Measurements from ENCODE around the gene TNNC1.

TNNC1 gene

DNA sequence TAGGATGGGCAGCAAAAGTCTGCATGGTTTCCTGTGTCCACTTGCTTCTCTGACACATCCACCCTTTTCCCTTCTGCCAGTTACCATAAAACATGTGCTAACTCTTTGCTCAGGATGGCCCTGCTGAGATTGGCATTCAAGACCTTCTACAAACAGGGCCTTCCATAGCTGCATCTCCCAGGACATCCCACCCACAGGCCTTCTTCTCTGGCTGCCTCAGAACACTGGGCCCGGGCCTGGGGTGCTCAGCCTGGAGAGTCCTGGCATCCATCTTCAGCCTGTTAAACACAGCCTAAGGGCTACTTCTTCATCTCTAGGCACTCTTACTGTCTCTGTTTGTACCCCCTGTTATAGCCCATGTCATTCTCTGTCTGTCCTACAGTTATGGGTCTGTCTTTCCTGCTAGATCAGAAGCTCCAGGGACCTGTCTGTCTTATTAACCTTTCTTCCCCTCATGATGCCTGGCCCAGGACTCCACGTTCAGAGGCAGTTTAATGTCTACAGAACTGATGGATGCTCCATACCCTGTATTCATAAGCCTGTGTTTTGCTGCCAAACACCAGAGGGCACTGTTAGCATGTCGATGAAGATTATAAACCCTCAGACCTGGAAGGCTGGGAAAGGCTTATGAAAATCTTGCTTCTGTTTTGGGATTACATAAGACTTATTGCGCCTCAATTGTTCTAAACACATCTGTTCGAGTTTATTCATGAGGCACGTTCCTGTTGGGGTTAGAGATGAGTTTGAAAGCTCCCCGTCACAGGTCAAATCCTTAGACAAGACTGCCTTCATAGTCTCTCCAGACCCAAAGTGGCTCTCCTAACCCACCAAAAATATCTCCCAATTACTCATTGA is 25.5 kb downstream of the TNNC1 start:
- no peak for DNase-seq

DNA sequence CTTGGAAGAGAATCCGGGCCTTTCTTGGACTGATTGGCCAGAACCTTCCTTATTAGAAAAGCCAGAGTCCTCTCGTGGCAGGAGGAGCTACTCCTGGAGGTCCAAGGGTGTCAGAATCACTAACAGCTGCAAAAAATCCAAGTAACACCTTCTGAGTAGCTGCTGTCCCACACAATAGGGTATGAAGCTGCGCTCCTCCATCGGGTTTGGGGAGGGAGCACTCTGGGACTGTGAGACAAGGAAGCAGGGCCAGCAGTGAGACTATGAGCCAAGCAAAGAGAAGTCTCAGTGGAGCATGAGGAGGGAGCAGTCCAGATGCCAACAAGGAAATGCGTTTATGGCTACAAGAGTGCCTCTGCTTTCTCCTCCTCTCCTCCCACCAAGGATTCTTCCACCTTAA is 30.7 kb downstream of the TNNC1 start:
- DNase-seq = no peak

DNA sequence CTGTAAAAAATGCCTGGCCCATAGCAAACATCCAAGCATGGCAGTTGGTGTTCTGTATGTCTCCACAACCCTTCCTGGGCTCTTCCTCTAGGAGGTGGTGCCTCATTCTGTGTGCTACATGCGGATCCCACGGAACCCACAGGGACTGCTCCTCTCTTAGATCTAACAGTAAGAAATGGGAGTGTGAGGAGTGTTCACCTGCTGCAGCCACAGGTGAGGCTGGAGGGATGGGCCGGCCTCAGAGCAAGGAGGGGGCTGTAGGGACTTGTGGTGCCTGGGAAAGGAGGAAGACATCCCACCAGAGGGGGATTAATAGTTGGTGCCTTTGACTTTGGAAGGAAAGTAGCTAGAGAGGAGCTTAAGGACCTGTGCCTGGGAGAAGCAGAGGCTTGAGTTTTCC is 31.2 kb downstream of the TNNC1 start:
- DNase-seq = no peak

DNA sequence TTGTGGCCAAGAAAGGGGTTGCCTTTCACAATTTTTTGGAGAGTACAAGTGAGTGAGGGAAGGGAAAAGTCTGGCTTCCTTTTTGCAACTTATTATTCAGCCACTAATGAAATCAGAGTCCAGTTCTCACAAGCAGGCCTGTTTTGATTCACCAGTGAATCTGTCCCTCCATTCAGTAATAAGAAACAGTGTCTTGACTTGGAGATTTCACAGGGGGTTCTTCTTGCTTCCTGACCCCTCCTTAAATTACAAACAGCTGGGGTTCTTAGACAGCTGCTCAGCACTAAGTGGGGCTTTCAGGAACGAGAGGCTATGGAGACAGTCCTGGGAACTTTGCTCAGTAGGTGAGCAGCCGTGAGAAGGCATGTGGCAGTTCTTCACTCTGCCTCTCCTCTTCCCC is 33.5 kb downstream of the TNNC1 start:
- DNase-seq = no peak

DNA sequence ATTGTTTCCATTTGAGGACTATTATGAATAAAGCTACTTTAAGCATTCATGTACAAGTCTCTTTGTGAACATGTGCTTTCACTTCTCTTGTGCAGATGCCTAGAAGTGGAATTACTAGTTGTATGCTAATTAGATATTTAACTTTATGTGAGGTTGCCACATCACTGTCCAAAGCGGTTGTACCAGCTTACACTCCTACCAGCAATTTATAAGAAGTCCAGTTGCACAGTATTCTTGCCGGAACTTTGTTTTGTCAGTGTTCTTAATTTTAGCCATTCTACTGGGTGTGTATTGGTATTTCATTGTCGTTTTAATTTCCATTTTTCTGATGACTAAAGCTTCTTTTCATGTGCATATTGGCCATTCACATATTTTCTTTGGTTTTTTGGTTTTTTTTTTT is 38.0 kb downstream of the TNNC1 start:
- DNase-seq = no peak

DNA sequence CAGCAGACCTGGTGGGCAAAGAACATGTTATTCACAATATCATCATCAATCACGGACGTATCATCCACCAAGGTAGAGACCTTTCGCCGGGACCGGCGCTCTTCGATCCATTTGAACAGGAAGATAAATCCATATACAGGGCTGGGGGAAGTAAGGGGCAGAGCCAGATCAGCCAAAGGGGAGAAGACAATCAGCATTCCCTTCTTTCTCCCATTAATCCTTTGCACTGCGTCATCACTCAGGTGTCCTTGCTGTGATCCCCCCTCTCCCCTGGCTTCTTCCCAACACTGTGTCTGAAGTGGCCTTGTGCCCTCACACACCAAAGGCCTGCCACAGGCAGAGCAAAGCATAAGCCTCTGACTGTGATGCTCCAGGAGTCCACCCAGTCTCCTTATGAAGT is 45.4 kb downstream of the TNNC1 start:
- no peak for DNase-seq

DNA sequence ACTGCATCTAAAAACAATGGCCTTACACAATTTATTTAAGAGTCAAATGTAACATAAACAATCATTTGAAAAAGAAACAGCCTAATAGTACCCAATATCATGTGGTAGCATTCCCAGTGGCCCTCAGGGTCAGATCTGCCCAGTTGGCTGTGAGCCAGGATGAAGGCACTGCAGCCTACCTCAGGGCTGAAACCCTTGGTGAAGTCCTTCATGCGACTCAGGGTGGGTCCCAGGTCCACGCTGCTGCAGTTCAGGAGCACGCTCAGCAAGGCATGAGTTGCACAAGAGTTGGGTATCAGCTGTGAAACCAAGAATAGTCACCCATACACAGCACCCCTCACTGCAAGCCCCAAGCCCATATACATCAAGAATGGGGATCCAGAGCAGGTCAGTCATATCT is 46.1 kb downstream of the TNNC1 start:
- no peak for DNase-seq

DNA sequence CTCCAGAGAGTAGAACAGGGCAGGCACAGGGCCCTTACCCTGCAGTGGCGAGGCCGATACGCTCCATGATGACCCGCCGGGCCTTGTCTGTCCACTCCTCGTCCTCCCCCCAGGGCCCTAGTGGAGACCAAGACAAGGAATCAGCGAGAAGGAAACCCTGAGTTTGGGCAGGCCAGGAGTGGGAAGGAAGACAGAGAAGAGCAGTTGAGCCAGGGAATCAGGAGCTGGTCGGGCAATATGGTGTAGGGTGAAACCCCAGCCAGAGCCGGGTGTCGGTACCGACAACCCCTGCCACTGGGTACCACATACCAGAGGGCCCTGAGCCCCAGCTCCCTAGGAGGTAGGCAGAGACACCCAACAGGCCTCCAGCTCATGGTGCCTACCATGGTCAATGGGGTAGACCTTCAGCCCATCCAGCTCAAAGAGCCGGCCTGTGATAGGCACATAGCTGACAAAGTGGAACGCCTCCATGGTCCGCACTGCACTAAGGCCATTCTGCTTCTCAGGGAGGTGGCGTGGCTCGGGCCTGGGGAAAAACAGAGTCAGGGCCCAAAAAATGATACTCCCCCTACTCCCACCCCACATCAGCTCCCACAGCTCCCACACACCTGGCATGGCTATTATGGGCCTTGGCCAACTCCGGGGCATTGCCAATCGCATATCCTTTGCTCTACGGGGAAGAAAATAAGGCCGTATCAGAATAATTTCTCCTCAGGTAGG is 46.9 kb downstream of the TNNC1 start:
- no peak for DNase-seq

DNA sequence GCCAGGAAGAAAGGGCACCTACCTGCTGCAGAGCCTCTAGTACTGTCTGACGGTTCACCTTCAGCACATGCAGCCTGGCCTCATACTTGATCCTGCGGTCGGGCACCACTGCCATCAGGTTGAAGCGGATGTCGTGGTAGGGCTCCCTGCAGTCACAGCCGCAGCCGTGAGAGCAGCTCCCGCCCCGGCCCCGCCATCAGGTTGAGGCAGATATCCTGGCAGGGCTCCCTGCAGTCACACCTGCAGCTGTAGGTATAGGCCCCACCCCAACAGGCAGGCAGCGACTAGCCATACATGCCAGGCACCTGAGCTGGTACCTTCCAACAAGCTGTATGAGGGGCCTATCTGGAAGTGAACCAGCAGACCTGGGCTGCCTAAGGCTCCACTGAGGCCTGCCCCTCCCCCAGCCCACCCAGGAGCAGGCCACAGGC is 47.6 kb downstream of the TNNC1 start:
- peak; percentile 40 for DNase-seq

DNA sequence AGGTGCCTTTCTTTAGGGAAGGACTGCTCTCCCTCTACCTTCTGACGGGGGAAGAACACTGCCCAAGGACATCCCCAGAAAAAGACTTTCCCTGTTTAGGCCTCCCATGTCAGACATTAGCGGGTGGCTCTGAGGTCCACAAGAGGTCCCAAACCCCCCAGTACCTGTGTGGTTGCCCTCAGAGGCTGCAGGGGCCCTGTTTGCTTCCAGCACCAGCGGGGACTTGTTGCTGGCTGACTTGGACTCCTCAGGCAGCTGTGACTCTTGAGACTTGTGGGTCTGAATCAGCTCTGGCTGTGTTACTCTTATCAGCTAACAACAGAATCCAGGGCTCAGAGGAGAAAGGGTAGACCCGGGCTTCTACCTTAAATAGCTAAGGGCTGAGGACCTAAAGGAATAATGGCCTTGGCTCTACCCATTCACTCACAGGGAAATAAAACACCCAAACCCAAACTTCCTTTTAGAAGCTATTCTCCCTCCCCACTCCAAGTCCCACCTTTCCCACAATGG is 48.2 kb downstream of the TNNC1 start:
- no peak for DNase-seq

DNA sequence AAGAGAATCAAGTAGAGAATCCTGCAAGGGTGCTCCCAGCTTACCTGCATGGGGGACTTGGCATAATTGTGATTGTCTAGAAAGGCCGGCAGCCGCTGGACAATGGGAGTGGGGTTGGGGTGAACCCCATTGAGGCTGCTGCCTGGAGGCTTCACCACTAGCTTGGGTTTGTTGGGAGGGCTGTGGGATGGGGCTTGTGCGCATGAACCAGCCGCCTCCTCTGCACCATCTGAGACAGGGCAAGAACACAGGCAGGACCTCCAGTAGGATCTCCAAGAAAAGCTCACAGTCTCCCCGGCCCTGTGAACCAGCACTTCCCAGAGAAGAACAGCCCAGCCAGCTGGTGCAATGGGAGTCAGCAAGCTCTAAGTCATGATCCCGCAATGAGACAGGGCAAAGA is 48.8 kb downstream of the TNNC1 start:
- DNase-seq = no peak

DNA sequence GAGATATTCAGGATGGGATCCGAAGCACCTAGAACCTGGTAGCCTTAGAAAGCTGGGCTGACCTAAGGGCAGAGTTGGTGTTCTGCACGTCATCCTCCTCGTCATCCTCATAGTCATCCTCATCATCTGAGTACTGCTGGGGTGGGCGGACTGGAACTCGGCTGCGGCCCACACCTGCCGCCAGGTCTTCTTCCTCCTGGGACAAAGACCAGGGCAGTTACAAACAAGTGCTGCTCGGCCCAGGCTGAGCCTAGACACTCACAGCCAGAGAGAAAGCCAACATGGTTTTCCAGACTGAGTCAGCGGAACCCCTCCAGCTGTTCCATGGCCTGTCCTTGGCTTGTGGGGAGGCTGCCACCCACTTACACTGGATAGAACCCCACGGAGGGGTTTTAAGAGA is 49.5 kb downstream of the TNNC1 start:
- DNase-seq = no peak

DNA sequence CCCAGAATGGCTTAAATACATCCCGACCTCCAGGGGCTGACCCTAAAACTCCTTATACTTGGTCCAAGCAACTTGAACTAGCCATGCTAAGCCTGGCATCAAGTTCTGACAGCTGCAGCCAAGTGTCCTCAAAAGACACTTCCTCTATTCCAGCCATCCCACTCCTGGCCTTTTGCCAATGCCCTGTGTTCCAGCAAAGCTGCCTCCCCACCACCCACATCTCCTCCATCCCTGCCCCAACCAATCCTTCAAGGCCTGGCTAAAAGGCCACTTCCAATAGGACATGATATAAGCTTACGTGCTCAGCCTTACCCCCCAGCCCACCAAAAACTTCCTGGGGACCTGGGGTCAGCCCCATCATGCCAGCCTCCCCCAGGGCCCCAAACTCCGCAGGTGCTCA is 49.9 kb downstream of the TNNC1 start:
- DNase-seq = no peak

DNA sequence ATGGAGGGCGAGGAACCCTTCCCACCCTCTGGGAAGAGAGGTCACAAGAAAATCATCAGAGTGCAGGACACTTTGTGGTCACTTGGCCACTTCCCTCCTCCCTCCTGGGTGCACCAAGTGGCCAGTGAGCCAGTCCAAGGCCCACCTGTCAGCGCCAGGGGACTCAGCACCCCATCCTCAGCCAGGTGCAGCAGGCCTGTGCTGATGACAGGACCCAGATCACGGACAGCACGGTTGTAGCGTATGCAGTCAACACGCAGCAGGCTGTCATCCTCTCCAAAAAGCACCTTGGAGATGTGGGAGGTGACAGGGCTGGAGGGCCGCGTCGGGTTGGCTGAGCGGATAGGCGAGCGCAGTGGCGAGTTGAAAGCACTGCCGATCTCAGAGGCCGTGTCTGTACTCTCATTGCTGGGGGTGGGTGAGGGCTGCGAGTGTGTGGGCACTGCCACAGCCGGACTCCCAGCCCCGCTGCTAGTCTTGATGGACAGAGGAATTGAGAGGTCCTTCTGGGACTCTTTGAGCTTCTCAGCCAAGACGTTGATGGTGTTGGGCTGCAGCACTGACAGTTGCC is 50.5 kb downstream of the TNNC1 start:
- DNase-seq = no peak

DNA sequence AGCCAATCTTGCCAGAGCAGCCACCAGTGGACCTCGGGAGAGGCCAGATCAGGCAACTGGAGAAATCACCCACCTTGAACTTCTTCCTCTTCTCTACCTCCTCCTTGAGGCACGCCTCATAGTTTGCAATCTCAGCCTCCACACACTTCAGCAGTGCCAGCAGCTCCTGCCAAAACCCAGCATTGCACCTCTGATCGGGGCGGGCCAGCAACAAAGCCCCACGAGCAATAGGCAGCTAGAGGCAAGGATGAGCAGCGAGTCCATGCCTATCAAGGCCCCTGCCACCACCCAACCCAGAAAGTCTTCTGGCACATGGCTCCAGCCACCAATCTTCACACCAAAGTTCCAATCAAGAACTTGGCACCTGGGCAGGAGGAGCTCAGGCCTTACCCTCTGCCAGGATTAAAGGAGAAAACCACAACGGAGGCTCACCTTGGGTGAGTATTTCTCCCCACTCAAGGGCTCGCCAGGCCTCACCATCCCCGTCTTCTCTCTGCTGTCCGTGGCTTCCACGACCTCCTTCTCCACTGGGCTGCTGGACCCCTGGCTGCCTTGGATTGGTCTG is 51.1 kb downstream of the TNNC1 start:
- no peak for DNase-seq

DNA sequence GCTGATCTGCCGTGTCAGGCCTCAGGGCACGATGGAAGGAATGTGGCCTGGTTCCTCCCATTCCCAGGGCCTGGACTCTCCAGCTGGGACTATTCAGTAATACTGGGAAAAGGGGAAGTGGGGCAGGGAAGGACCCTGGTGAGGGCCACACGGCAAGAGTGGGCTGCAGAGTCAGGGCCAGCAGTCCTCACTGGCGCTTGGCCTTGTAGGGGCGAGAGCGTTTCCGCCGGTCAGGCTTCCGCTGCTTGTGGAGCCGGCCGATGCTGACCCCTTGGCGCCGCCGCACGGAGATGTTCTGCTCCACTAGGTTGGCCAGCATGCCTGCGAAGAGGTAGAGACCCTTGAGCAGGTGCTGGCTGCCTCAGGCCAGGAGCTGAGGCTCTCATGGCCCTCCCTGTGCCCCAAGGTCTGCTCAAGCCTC is 51.7 kb downstream of the TNNC1 start:
- no peak for DNase-seq

DNA sequence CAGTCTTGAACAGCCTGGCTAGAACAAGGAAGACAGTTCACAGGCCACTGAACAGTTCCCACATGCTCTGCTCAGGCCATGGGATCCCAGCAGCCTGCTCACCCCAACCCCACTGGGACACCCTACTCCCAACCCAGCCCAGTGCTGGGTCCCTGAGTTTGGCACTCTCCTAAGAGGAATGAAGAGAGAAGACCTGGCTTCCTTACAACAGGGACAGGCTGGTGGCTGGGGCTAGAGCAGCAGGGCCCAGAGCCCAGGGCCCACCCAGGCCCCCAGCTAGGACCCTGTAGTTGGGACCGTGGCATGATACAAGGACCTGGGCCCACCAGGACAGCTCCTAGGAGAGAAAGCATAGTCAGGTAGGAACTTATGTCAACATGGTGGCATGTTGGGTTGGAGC is 52.3 kb downstream of the TNNC1 start:
- no peak for DNase-seq

Data from NCI-H2107 (cell line).